OCI-LY7 (cell line): ENCODE measurements around the gene TM7SF3. TPM values are rescaled to one million over a fixed set of nuclear protein-coding genes. Genes with fewer than 3 reads are reported as not detected.

Experiments used
- BruUV-seq: library from RNA; stranded (reverse); fragments of 400-500 nt; replicated peaks from 2 replicates; lab custom pipeline; 2021; lab: Mats Ljungman, UMichigan
- CTCF ChIA-PET: fragments of 300-600 bp; sonication (Branson Sonifier 250); formaldehyde crosslinking; loops from one replicate; lab custom pipeline; 2022; ENCODE audit warnings: antibody characterized with exemption; ENCODE audit not compliant: unreplicated experiment; lab: Charles Lee
- POLR2A ChIA-PET: fragments of 300-600 bp; sonication (Branson Sonifier 250); formaldehyde crosslinking; loops from one replicate; lab custom pipeline; 2022; ENCODE audit warnings: antibody characterized with exemption; lab: Charles Lee
- DNase-seq: peaks from one replicate; pipeline ENCODE4 v3.0.0-alpha.2; 2015; ENCODE audit warnings: low spot score
- H2AFZ ChIP-seq: fragments of 200-600 bp; sonication (generic), shearing (Covaris generic); 2 replicates; pipeline ENCODE4 v1.6.1; 2014; ENCODE audit warnings: mild to moderate bottlenecking, antibody characterized with exemption, low read length, moderate library complexity
- H3K27ac ChIP-seq: fragments of 200-600 bp; sonication (generic); 2 replicates; pipeline ENCODE4 v1.5.1; 2014; ENCODE audit warnings: mixed run types, low read depth, mild to moderate bottlenecking, moderate library complexity, low read length, inconsistent platforms; ENCODE audit not compliant: poor library complexity, severe bottlenecking
- H3K36me3 ChIP-seq: fragments of 200-600 bp; sonication (generic); 2 replicates; pipeline ENCODE4 v1.6.1; 2014; ENCODE audit warnings: mild to moderate bottlenecking, antibody characterized with exemption, low read length, moderate library complexity, mixed read lengths; ENCODE audit not compliant: insufficient read depth
- H3K4me1 ChIP-seq: fragments of 200-600 bp; sonication (generic); 2 replicates; pipeline ENCODE4 v1.5.1; 2014; ENCODE audit warnings: mild to moderate bottlenecking, low read length; ENCODE audit not compliant: insufficient read depth, poor library complexity, severe bottlenecking
- H3K4me2 ChIP-seq: fragments of 200-600 bp; sonication (generic); 2 replicates; pipeline ENCODE4 v1.6.1; 2014; ENCODE audit warnings: mild to moderate bottlenecking, low read length
- H3K4me3 ChIP-seq: fragments of 200-600 bp; sonication (generic); 2 replicates; pipeline ENCODE4 v1.5.1; 2014; ENCODE audit warnings: mild to moderate bottlenecking, low read depth, low read length; ENCODE audit not compliant: poor library complexity, severe bottlenecking
- H3K79me2 ChIP-seq: fragments of 200-600 bp; sonication (generic); 2 replicates; pipeline ENCODE4 v1.6.1; 2016; ENCODE audit warnings: low read depth, mild to moderate bottlenecking, low read length, moderate library complexity, mixed read lengths; ENCODE audit not compliant: insufficient read depth
- H3K9me2 ChIP-seq: fragments of 200-600 bp; sonication (generic); 2 replicates; pipeline ENCODE4 v1.6.1; 2016; ENCODE audit warnings: mild to moderate bottlenecking, low read length, mixed read lengths; ENCODE audit not compliant: insufficient read depth
- H3K9me3 ChIP-seq: fragments of 200-600 bp; sonication (generic); 2 replicates; pipeline ENCODE4 v1.6.1; 2014; ENCODE audit warnings: mild to moderate bottlenecking, mixed run types, low read length, mixed read lengths
- H4K20me1 ChIP-seq: fragments of 200-600 bp; sonication (generic); 2 replicates; pipeline ENCODE4 v1.6.1; 2014; ENCODE audit warnings: mild to moderate bottlenecking, antibody characterized with exemption, low read length, moderate library complexity, mixed read lengths; ENCODE audit not compliant: insufficient read depth
- EZH2phosphoT487 ChIP-seq: fragments of 200-600 bp; sonication (generic); IDR thresholded peaks from 2 replicates; pipeline ENCODE4 v1.6.1; 2018; ENCODE audit warnings: low read depth, borderline replicate concordance, mild to moderate bottlenecking, mixed run types, antibody characterized with exemption, low read length, moderate library complexity, mixed read lengths
- intact Hi-C: fragments of 100-400 bp; cut with micrococcal nuclease; formaldehyde crosslinking; loops from one replicate; pipeline ENCODE4 v1.10.0; 2022; ENCODE audit not compliant: unreplicated experiment
- total RNA-seq, 2 experiments: library from RNA; depleted of rRNA in 1 of 2; stranded (reverse); fragments of >200 nt in 1 of 2; shearing (Covaris generic) in 1 of 2; gene quantifications; 2 replicates each; pipeline ENCODE4 v1.2.3, GENCODE V29; 2014 to 2022
- TF ChIP-seq, protein P1 (sequence below): fragments of 200-600 bp; sonication (generic); conservative IDR thresholded peaks from 2 replicates; pipeline ENCODE4 v1.5.1; 2014; ENCODE audit warnings: mild to moderate bottlenecking, antibody characterized with exemption, low read length, moderate library complexity, mixed read lengths

The TM7SF3 gene
- total RNA-seq, 2 experiments from 2014 or later = 47.1 to 48.3 TPM

DNA sequence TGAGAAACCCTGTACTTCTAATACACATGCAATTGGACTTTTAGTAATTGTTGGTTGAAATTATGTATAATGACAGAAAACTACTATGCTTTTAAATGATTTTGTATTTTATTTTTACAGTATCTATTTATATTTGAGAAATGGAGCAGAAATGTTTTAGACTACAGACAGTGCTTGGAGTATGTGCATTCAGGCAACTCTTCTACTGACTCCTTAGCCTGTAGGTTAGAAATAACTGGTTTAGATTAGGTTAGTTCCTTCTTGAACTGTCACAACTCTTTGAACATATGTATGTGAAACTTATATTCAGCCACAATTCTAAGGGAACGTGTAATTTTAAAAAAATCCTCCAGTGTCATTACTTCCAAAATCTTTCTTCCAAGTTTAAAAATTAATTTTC, 74.2 kb downstream of the TM7SF3 start:
- peaks cover 94% of the 10 kb centered on the region for H3K79me2 ChIP-seq
- no peaks in the 10 kb centered on the region; the same call in 1 of the 2 replicates for H3K9me3 ChIP-seq
- POLR2A ChIA-PET = interaction anchor here (0.5 to 1.4 kb wide), 5 partner anchors 14 to 305 kb away, joined by 3 to 4 read pairs (median 3); partner anchors contain the start of gene ITPR2
- H3K9me2 ChIP-seq = no peaks in the 10 kb centered on the region
- H2AFZ ChIP-seq = no peak overlapping the region
- H3K4me1 ChIP-seq = peaks cover 50% of the 10 kb centered on the region
- peak overlapping the region; percentile 79 for H3K27ac ChIP-seq
- peaks cover 8% of the 10 kb centered on the region for H3K36me3 ChIP-seq
- H4K20me1 ChIP-seq = peaks cover 41% of the 10 kb centered on the region
- CTCF ChIA-PET = no interaction called here
- no TSS peak for BruUV-seq
- peak; percentile 16 for DNase-seq
- peak overlapping the region; percentile 89 for H3K4me3 ChIP-seq
- intact Hi-C loops = loop anchor here (5.0 kb wide), 1 partner anchor 93 kb away; no protein-coding TSS in a partner anchor
- peak overlapping the region; percentile 65 for H3K4me2 ChIP-seq
- no peak for TF ChIP-seq EZH2phosphoT487
- TF ChIP-seq, protein P1, sequence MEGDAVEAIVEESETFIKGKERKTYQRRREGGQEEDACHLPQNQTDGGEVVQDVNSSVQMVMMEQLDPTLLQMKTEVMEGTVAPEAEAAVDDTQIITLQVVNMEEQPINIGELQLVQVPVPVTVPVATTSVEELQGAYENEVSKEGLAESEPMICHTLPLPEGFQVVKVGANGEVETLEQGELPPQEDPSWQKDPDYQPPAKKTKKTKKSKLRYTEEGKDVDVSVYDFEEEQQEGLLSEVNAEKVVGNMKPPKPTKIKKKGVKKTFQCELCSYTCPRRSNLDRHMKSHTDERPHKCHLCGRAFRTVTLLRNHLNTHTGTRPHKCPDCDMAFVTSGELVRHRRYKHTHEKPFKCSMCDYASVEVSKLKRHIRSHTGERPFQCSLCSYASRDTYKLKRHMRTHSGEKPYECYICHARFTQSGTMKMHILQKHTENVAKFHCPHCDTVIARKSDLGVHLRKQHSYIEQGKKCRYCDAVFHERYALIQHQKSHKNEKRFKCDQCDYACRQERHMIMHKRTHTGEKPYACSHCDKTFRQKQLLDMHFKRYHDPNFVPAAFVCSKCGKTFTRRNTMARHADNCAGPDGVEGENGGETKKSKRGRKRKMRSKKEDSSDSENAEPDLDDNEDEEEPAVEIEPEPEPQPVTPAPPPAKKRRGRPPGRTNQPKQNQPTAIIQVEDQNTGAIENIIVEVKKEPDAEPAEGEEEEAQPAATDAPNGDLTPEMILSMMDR = no peak

DNA sequence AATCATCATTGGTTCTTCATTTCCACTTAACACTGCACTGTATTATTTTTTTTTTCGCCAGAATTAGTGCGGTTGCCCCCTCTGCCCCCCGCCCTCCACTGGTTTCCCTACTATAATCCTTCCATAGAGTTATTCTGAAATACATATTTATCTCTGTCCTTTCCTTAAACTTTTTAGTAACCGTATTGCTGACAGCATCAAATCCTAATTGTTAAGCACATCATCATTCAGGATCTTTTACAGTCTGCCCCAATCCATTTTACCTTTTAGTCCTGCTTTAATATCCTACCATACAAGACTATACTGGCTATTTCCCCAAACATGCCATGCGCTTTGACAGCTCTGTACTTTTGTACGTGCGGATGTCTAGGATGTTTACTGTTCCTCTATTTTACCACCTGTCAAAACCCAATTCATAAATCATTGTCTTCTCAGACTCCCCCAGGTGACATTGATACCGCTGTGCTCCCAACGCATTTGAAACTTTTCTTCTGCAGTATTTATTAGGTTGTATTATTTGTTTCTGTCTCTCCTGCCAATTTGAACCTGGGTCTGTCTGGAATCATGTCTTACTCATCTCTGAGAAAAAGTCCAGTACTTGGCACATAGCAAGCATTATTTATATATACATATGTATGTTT, 74.9 kb downstream of the TM7SF3 start:
- H4K20me1 ChIP-seq = peaks cover 43% of the 10 kb centered on the region
- intact Hi-C loops = loop anchor here (5.0 kb wide), 1 partner anchor 92 kb away; no protein-coding TSS in a partner anchor
- peak overlapping the region; percentile 89 for H3K4me3 ChIP-seq
- TF ChIP-seq, protein P1 = no peak
- no peak for TF ChIP-seq EZH2phosphoT487
- TSS peak; percentile 66 for BruUV-seq
- peaks cover 94% of the 10 kb centered on the region for H3K79me2 ChIP-seq
- peaks cover 50% of the 10 kb centered on the region for H3K4me1 ChIP-seq
- H3K9me3 ChIP-seq = no peaks in the 10 kb centered on the region; the same call in 1 of the 2 replicates
- CTCF ChIA-PET = no interaction called here
- peaks cover 14% of the 10 kb centered on the region for H3K36me3 ChIP-seq
- POLR2A ChIA-PET = interaction anchor here (0.5 to 1.4 kb wide), 6 partner anchors 13 to 306 kb away, joined by 3 to 4 read pairs (median 3); partner anchors contain the start of gene ITPR2
- peak; percentile 66 for DNase-seq
- H3K9me2 ChIP-seq = no peaks in the 10 kb centered on the region
- peak overlapping the region; percentile 65 for H3K4me2 ChIP-seq
- H2AFZ ChIP-seq = no peak overlapping the region
- H3K27ac ChIP-seq = peak overlapping the region; percentile 79

DNA sequence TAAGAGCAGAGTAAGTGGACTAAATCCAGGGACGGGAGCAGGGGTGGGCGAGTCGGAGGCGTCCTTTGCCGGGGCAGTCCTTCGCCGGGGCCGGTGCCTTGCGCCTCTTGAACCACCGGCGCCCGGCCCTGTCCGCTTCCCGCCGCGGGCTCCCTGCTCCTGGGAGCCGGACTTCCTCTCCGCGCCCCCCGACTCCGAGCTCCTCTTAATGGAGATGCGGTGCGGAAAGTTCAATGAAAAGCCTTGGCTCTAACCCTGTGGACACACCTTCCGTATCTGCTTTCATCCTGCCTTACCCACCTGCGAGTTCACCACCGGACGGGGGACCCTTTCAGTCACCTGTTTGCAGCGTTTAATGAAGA, 75.5 kb downstream of the TM7SF3 start:
- Histone ChIP-seq H3K9me3 (no peaks in the 10 kb centered on the region), H4K20me1 (peaks cover 43% of the 10 kb centered on the region), H3K4me1 (peaks cover 50% of the 10 kb centered on the region), H2AFZ (peak overlapping the region; percentile 65), H3K79me2 (peaks cover 94% of the 10 kb centered on the region), H3K36me3 (peaks cover 20% of the 10 kb centered on the region), H3K27ac (peak overlapping the region; percentile 79), H3K4me2 (peak overlapping the region; percentile 65), H3K9me2 (no peaks in the 10 kb centered on the region), H3K4me3 (peak overlapping the region; percentile 89)
- BruUV-seq = no TSS peak
- POLR2A ChIA-PET = interaction anchor here (0.9 to 1.4 kb wide), 5 partner anchors 12 to 306 kb away, joined by 3 to 4 read pairs (median 3); no protein-coding TSS in a partner anchor
- CTCF ChIA-PET = no interaction called here
- DNase-seq = peak; percentile 63
- intact Hi-C loops = loop anchor here (1.0 to 5.0 kb wide), 4 partner anchors 76 to 306 kb away; partner anchors contain the start of genes ITPR2, STK38L and TM7SF3
- TF ChIP-seq EZH2phosphoT487 = no peak
- TF ChIP-seq, protein P1 = no peak
